Middle frontal gyrus (tissue), 1 donor: ENCODE measurements around the gene POP7.
"Not testable (repeated sequence)": the region's sequence is repeated elsewhere in the genome, so short reads cannot be mapped to it uniquely, and the experiment has no call there.

Experiments
- DNase-seq: peaks from one replicate; pipeline ENCODE4 v3.0.0-alpha.2; 2015; ENCODE audit warnings: low spot score; ENCODE audit errors: extremely low spot score

POP7 gene

DNA sequence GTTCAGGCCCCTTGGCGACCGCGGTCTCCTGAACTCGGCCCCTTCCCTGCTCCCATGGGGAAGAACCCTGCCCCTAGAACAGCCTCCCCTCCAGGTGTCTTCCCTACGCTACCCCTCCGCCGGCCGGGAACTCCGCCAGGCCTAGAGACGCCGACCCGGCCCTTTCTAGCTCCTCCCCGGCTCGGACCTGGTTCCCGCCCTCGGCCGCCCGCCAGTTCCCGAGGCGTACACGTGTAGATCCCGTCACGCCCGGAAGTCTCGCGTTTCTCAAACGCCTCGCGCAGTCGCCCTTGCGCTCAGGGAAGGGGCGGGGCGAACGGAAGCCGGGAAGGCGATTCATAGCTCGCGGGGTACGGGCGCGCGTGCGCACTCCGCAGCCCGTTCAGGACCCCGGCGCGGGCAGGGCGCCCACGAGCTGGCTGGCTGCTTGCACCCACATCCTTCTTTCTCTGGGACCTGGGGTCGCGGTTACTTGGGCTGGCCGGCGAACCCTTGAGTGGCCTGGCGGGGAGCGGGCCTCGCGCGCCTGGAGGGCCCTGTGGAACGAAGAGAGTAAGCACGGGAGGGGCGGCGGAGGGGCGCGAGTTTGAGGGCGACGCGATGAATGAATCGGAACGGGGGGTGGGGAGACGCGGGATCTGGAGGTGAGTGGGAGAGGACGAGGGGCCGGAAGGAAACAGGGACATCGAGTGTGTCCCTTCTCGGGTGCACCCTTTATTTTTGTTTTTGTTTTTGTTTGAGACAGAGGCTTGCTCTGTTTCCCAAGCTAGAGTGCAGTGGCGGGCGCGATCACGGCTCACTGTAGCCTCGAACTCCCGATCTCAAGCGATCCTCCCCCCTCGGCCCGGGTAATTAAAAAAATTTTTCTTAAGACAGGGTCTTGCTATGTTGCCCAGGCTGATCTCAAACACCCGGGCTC lies at the start of gene POP7:
POP7 (plus strand) TSS at position 369 of the 919 bp plus-strand sequence. CDS start 710 bp downstream, outside the sequence.
- DNase-seq, result peak; percentile 94

- DNase-seq, result not testable (repeated sequence)
Measured at GRCh38 chr7:100662194-100662776, 43.6 kb upstream of the POP7 start.

DNA sequence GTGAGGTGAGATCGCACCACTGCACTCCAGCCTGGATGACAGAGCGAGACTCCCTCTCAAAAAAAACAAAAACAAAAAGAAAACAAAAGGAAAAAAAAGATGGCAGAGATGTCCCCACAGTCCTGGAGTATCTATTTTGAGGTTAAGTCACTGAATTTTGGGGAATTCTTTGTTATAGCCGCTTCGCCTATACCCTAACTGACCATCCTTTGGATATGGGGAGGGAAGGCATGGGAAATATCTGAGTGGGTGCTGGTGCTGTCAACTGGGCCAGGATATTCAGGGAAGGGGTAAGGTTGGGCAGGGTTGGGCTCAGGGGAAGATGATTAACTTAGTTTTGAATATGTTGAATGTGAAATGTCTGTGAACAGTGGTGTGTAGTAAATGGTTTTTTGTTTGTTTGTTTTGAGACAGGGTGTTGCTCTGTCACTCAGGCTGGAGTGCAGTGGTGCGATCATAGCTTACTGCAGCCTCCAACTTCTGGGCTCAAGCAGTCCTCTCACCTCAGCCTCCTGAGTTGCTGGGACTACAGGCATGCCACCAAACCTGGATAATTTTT lies 40.7 kb upstream of the POP7 start:
- DNase-seq, result no peak

DNA sequence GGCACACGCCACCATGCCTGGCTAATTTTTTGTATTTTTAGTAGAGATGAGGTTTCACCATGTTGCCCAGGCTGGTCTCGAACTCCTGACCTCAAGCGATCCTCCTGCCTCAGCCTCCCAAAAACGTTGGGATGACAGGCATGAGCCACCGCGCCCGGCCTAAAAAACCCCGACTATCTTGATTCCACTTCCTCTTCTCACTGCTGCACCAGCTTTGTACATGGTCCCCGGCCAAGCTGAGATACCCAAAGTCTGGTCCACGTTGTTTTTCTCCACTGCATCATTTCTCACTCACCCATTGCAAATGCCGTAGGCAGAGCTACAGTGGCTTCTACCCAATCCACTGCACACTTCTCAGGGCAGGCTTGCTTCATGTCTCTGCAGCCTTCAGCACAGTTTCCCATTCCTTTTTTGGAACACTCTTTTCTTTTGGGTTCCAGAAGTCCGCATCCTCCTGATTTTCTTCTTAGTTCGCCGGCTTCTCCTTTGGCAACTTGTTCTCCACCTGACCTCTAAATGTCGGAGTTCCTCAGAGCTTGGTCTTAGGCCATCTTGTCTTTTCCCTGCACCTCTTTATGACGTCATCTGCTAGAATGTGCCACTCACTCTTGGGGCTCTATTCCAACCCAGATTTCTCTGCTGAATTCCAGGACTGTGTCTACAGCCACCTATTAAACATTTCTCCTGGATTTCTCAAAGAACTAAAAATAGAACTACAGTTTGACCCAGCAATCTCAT lies 38.4 kb upstream of the POP7 start:
- DNase-seq, result no peak

- no peak for DNase-seq
Measured at GRCh38 chr7:100668069-100668449, 37.9 kb upstream of the POP7 start.

DNA sequence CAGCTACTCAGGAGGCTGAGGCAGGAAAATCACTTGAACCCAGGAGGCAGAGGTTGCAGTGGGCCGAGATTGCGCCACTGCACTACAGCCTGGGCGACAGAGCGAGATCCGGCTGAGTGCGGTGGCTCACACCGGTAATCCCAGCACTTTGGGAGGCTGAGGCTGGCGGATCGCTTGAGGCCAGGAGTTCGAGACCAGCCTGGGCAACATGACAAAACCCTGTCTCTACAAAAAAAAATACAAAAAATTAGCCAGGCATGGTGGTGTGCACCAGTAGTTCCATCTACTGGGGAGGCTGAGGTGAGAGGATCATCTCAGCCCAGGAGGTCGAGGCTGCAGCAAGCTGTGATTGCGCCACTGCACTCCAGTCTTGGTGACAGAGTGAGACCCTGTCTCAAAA lies 36.8 kb upstream of the POP7 start:
- not testable (repeated sequence) for DNase-seq

DNA sequence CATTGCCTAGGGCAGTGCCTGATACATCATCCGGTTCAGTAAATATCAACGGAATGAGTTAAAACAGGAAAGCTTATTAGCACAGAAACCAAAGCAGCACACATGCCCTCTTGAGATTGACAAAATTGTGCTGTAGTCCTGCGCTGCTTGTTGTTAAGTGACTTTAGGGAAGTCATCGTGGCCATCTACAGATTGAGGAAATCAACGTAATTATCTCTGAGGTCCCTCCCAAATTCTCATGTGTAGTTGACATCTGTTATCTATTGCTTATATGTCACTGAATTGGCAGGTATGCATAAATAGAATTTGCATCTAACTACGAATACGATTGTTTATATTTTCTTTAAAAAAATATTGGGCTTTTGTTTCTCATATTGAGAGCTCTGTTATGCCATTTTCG lies 35.8 kb upstream of the POP7 start:
- no peak for DNase-seq

DNA sequence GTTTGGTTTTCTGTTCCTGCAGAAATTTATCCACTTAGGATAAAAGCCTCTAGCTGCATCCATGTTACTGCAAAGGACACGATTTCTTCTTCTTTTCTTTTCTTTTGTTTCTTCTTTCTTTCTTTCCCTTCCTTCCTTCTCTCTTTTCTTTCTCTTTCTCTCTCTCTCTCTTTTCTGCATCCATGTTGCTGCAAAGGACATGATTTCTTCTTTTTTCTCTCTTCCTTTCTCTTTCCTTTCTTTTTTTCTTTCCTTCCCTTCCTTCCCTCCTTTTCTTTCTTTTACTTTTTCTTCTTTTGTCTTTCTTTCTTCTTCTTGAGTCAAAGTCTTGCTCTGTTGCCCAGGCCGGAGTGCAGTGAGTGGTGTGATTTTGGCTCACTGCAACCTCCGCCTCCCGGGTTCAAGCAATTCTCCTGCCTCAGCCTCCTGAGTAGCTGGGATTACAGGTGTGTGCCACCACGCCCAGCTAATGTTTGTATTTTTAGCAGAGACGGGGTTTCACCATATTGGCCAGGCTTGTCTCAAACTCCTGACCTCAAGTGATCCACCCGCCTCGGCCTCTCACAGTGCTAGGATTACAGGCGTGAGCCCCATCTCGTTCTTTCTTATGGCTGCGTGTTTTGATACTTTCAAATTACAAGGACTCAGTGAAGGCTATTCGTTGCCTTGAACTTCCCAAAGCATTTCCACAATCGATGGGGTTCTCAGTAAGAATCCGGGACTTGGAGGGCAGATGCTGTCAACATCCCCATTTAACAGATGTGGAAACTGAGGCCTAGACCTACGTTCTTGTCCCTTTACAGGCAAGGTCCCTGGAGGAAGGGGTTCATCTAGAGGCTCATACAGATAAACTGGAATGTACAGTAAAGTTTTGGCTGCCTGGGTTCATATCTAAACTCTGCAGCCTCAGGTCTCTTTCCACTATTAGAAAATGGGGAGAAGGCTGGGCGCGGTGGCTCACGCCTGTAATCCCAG lies 34.3 kb upstream of the POP7 start:
- no peak for DNase-seq

DNA sequence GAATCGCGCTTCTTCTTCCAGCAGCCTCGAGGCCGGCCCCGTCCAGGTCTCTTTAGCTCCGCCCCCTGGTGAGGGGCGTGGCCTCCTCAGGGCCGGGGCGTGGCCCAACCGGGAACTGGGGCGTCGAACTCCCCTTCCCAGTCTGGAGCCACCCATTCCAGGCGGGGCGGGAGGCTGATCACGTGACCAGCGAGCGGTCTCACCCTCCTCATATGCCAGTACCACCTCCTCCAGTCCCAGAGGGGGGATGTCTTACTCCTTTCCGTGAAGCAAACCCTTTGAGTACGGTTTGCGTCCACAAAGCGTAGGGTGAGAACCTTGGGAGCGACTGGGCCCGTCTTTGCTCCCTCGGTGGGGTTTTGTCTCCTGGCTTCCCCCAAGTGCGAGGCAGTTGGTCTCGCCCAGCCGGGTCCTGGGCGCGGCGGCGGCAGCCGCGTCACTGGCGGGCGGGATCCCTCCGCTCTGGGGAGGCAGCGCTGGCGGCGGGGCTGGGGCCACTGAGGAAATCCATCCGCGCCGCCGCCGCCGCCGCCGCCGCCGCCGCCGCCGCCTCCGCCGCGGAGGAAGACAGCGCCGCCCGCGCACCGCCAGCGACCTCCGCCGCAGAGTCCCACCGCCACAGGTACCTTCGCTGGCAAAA lies 32.5 kb upstream of the POP7 start, which contains the start of gene GNB2:
GNB2 (plus strand) TSS at position 439 of the 640 bp plus-strand sequence. CDS start 2,526 bp downstream, outside the sequence.
- peak; percentile 96 for DNase-seq

DNA sequence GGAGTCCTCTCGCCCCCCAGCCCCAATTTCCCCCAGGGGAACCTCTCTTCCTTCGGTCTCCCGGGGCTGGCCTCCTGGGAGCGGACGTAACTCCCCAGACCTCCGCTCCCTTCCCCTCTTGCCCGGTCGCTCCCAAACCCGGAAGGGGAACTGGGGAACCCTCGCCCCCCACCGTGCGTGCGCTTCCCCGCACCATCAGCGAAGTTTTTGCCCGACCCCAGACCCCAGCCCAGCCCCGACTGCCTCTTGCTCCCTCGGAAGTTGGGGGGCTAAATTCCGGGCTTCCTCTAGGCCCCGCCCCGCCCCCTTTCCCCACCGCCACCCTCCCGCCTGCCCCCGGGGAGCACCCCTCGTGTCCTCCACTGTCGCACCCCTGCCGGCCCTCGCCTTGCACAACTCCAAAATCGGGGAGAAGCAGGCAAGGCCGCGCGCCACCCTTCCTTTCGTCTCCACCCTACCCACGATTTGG lies 31.9 kb upstream of the POP7 start:
- no peak for DNase-seq

GRCh38 chr7:100674411-100675104 lies 31.4 kb upstream of the POP7 start:
- DNase-seq, result no peak

GRCh38 chr7:100675105-100675451 lies 30.8 kb upstream of the POP7 start:
- no peak for DNase-seq

- DNase-seq, result peak; percentile 55
Measured at GRCh38 chr7:100675581-100676350, 30.2 kb upstream of the POP7 start.

GRCh38 chr7:100676501-100677306 lies 29.2 kb upstream of the POP7 start:
- DNase-seq, result no peak

- no peak for DNase-seq
Measured at GRCh38 chr7:100677308-100678267, 28.3 kb upstream of the POP7 start.

DNA sequence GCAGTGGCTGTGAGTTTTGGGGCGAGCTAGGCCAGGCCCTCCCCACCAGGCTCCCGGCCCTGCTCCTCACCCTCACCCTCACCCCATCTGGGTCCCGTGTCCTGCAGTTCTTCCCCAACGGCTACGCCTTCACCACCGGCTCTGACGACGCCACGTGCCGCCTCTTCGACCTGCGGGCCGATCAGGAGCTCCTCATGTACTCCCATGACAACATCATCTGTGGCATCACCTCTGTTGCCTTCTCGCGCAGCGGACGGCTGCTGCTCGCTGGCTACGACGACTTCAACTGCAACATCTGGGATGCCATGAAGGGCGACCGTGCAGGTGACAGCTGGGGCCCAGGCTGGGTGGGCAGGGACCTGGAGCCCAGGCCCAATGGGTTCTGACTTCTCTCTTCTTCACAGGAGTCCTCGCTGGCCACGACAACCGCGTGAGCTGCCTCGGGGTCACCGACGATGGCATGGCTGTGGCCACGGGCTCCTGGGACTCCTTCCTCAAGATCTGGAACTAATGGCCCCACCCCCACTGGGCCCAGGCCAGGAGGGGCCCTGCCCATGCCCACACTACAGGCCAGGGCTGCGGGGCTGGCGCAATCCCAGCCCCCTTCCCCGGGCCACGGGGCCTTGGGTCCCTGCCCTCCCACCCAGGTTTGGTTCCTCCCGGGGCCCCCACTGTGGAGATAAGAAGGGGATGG lies 27.5 kb upstream of the POP7 start:
- no peak for DNase-seq
